IMR-90 (cell line): ENCODE measurements around the gene GPRASP2. TPM values are rescaled to one million over a fixed set of nuclear protein-coding genes. Genes with fewer than 3 reads are reported as not detected.

ENCODE experiments used
- ATAC-seq: fragments of 200-7000 bp; cut with Tn5 transposase; 2 replicates; pipeline ENCODE4 v1.9.1; 2020; ENCODE audit warnings: low read depth, mild to moderate bottlenecking, moderate library complexity
- BruUV-seq: library from RNA; stranded (reverse); fragments of 400-500 nt; replicated peaks from 2 replicates; lab custom pipeline; 2021; lab: Mats Ljungman, UMichigan
- CTCF ChIA-PET: fragments of 300-600 bp; formaldehyde crosslinking; extraction: SDS; loops from one replicate; lab custom pipeline; 2021; ENCODE audit warnings: antibody characterized with exemption; lab: Yijun Ruan, JAX
- POLR2A ChIA-PET: fragments of 300-600 bp; sonication (Branson Sonifier 250); formaldehyde crosslinking; loops from one replicate; lab custom pipeline; 2022; ENCODE audit warnings: antibody characterized with exemption; ENCODE audit not compliant: unreplicated experiment; lab: Charles Lee
- DNase-seq: peaks from one replicate; pipeline ENCODE4 v3.0.0; 2013
- H2AFZ ChIP-seq: replicated peaks from 2 replicates; pipeline ENCODE3; 2013; ENCODE audit warnings: low read length, mild to moderate bottlenecking; ENCODE audit not compliant: poor library complexity
- H2AK5ac ChIP-seq: 2 replicates; pipeline ENCODE4 v1.6.1; 2013; ENCODE audit warnings: low read depth, low read length, inconsistent platforms
- H2AK9ac ChIP-seq: replicated peaks from 2 replicates; pipeline ENCODE3; 2013; ENCODE audit warnings: mild to moderate bottlenecking, low read depth, low read length, moderate library complexity; ENCODE audit not compliant: poor library complexity
- H2BK120ac ChIP-seq: 2 replicates; pipeline ENCODE4 v1.6.1; 2013; ENCODE audit warnings: low read depth, low read length, inconsistent platforms
- H2BK15ac ChIP-seq: 3 replicates; pipeline ENCODE4 v1.6.1; 2013; ENCODE audit warnings: low read depth, low read length, inconsistent platforms
- H2BK20ac ChIP-seq: 2 replicates; pipeline ENCODE4 v1.6.1; 2013; ENCODE audit warnings: low read depth, mild to moderate bottlenecking, inconsistent platforms, low read length, moderate library complexity
- H2BK5ac ChIP-seq: 2 replicates; pipeline ENCODE4 v1.6.1; 2013; ENCODE audit warnings: mild to moderate bottlenecking, low read depth, low read length, inconsistent platforms; ENCODE audit not compliant: poor library complexity, severe bottlenecking
- H3K14ac ChIP-seq: replicated peaks from 2 replicates; pipeline ENCODE4 v1.6.1; 2013; ENCODE audit warnings: low read depth, low read length, inconsistent platforms
- H3K18ac ChIP-seq: 2 replicates; pipeline ENCODE4 v1.6.1; 2013; ENCODE audit warnings: low read depth, low read length, control low read depth
- H3K23ac ChIP-seq: 2 replicates; pipeline ENCODE4 v1.6.1; 2013; ENCODE audit warnings: low read depth, low read length, inconsistent platforms
- H3K27ac ChIP-seq: 2 replicates; pipeline ENCODE4 v1.5.1; 2013; ENCODE audit warnings: mild to moderate bottlenecking, control low read depth, low read length; ENCODE audit not compliant: insufficient read depth
- H3K27me3 ChIP-seq: 2 replicates; pipeline ENCODE4 v1.6.1; 2013; ENCODE audit warnings: low read length; ENCODE audit not compliant: control insufficient read depth, insufficient read depth
- H3K36me3 ChIP-seq: 2 replicates; pipeline ENCODE4 v1.6.1; 2013; ENCODE audit warnings: low read length, mixed read lengths; ENCODE audit not compliant: control insufficient read depth, insufficient read depth
- H3K4ac ChIP-seq: 2 replicates; pipeline ENCODE4 v1.6.1; 2013; ENCODE audit warnings: low read depth, low read length, inconsistent platforms
- H3K4me1 ChIP-seq: 2 replicates; pipeline ENCODE4 v1.6.1; 2013; ENCODE audit warnings: low read length, mixed read lengths; ENCODE audit not compliant: control insufficient read depth, insufficient read depth
- H3K4me2 ChIP-seq: 2 replicates; pipeline ENCODE4 v1.6.1; 2013; ENCODE audit warnings: low read depth, mild to moderate bottlenecking, control low read depth, low read length, moderate library complexity
- H3K4me3 ChIP-seq: 2 replicates; pipeline ENCODE4 v1.5.1; 2013; ENCODE audit warnings: low read depth, mild to moderate bottlenecking, control low read depth, low read length, moderate library complexity; ENCODE audit not compliant: insufficient read depth
- H3K56ac ChIP-seq: 2 replicates; pipeline ENCODE4 v1.6.1; 2013; ENCODE audit warnings: low read length, inconsistent platforms; ENCODE audit not compliant: insufficient read depth; ENCODE audit errors: extremely low read depth
- H3K79me1 ChIP-seq, 2 experiments: 2 replicates each; pipeline ENCODE4 v1.6.1; 2013; ENCODE audit warnings: low read length in 2 of 2, inconsistent platforms in 1 of 2, low read depth in 1 of 2
- H3K9ac ChIP-seq: 2 replicates; pipeline ENCODE4 v1.6.1; 2013; ENCODE audit warnings: low read depth, low read length, control low read depth
- H3K9me1 ChIP-seq: 2 replicates; pipeline ENCODE4 v1.6.1; 2013; ENCODE audit warnings: low read length, inconsistent platforms; ENCODE audit not compliant: insufficient read depth
- H3K9me3 ChIP-seq: 2 replicates; pipeline ENCODE4 v1.6.1; 2013; ENCODE audit warnings: low read length; ENCODE audit not compliant: control insufficient read depth, insufficient read depth
- H4K20me1 ChIP-seq: 2 replicates; pipeline ENCODE4 v1.6.1; 2013; ENCODE audit warnings: low read length, inconsistent platforms; ENCODE audit not compliant: insufficient read depth
- H4K5ac ChIP-seq: 2 replicates; pipeline ENCODE4 v1.6.1; 2013; ENCODE audit warnings: mild to moderate bottlenecking, low read depth, low read length, control low read depth
- H4K8ac ChIP-seq, 2 experiments: 2 replicates each; pipeline ENCODE4 v1.6.1; 2013; ENCODE audit warnings: low read depth in 2 of 2, low read length in 2 of 2, control low read depth in 1 of 2, inconsistent platforms in 1 of 2
- H4K91ac ChIP-seq: 2 replicates; pipeline ENCODE4 v1.6.1; 2013; ENCODE audit warnings: low read depth, low read length, inconsistent platforms; ENCODE audit not compliant: insufficient read depth
- BHLHE40 ChIP-seq: fragments of 150-350 bp; IDR thresholded peaks from 2 replicates; pipeline ENCODE4 v1.6.1; 2016; ENCODE audit warnings: mild to moderate bottlenecking, low read depth, low read length
- CEBPB ChIP-seq: IDR thresholded peaks from 2 replicates; pipeline ENCODE4 v1.6.1; 2012; ENCODE audit warnings: low read depth, low read length, improper control_type of control experiment
- CTCF ChIP-seq: conservative IDR thresholded peaks from 2 replicates; pipeline ENCODE4 v1.5.1; 2012; ENCODE audit warnings: mild to moderate bottlenecking, low read depth, low read length, improper control_type of control experiment
- ELK1 ChIP-seq: fragments of 150-350 bp; IDR thresholded peaks from 2 replicates; pipeline ENCODE4 v1.6.1; 2016; ENCODE audit warnings: low read depth, mild to moderate bottlenecking, low read length, moderate library complexity, borderline replicate concordance
- MAFK ChIP-seq: IDR thresholded peaks from 2 replicates; pipeline ENCODE4 v1.6.1; 2012; ENCODE audit warnings: low read depth, low read length, improper control_type of control experiment
- MAZ ChIP-seq: IDR thresholded peaks from 2 replicates; pipeline ENCODE4 v1.6.1; 2012; ENCODE audit warnings: low read depth, mild to moderate bottlenecking, low read length, improper control_type of control experiment, moderate library complexity, borderline replicate concordance
- MXI1 ChIP-seq: IDR thresholded peaks from 2 replicates; pipeline ENCODE4 v1.6.1; 2012; ENCODE audit warnings: low read depth, mild to moderate bottlenecking, low read length, moderate library complexity, borderline replicate concordance
- NFE2L2 ChIP-seq: fragments of 150-350 bp; IDR thresholded peaks from 2 replicates; pipeline ENCODE4 v1.6.1; 2016; ENCODE audit warnings: low read depth, mild to moderate bottlenecking, low read length
- POLR2A ChIP-seq: IDR thresholded peaks from 2 replicates; pipeline ENCODE4 v1.6.1; 2012; ENCODE audit warnings: mild to moderate bottlenecking, low read depth, low read length
- RAD21 ChIP-seq: IDR thresholded peaks from 2 replicates; pipeline ENCODE4 v1.6.1; 2012; ENCODE audit warnings: low read length, improper control_type of control experiment
- RCOR1 ChIP-seq: IDR thresholded peaks from 2 replicates; pipeline ENCODE4 v1.6.1; 2012; ENCODE audit warnings: mild to moderate bottlenecking, low read length, improper control_type of control experiment; ENCODE audit not compliant: insufficient replicate concordance
- RFX5 ChIP-seq: IDR thresholded peaks from 2 replicates; pipeline ENCODE4 v1.8.0; 2012; ENCODE audit warnings: low read depth, mild to moderate bottlenecking, low read length, moderate library complexity
- USF2 ChIP-seq: fragments of 150-350 bp; IDR thresholded peaks from 2 replicates; pipeline ENCODE4 v1.6.1; 2017; ENCODE audit warnings: mild to moderate bottlenecking, antibody characterized with exemption, low read length, low read depth
- WGBS, 2 experiments: methylation state at CpG; one replicate each; pipeline versions ENCODE4 v1.1.5 to v1.1.7; 2013; ENCODE audit warnings: missing lambda C conversion rate in 2 of 2; ENCODE audit not compliant: insufficient read length in 1 of 2; ENCODE audit errors: extremely low coverage in 2 of 2; 5-methylcytosine and 5-hydroxymethylcytosine counted together
- dilution Hi-C: fragments of 300-500 bp; cut with HindIII; formaldehyde crosslinking; loops from one replicate; pipeline ENCODE4 v1.14.3; 2018; ENCODE audit warnings: low sequenced_read_pairs; ENCODE audit not compliant: unreplicated experiment
- in situ Hi-C: fragments of 300-500 bp; cut with MboI; formaldehyde crosslinking; loops from 3 replicates; pipeline ENCODE4 v1.14.3; 2019; ENCODE audit warnings: low sequenced_read_pairs, inconsistent platforms, mixed read lengths
- intact Hi-C: fragments of 100-400 bp; cut with micrococcal nuclease; formaldehyde crosslinking; loops from 2 replicates; pipeline ENCODE4 v1.10.0; 2022
- polyA plus RNA-seq, 3 experiments: library from polyadenylated mRNA; depleted of rRNA; stranded (reverse); fragments of >200 nt; gene quantifications; 2 replicates each; pipeline ENCODE4 v1.2.3, GENCODE V29; 2012; ENCODE audit warnings: low replicate concordance in 1 of 3
- total RNA-seq: library from RNA; depleted of rRNA; stranded (reverse); fragments of >200 nt; gene quantifications from 2 replicates; pipeline ENCODE4 v1.2.3, GENCODE V29; 2012

GPRASP2 gene
- total and polyA plus RNA-seq, 2 of the 4 experiments (the other 2 are of a cell fraction), result 9.4 to 24.7 TPM

GRCh38 chrX:102727761-102728160, 15.5 kb downstream of the GPRASP2 start:
- TF ChIP-seq MAFK (no peak), CEBPB (no peak), MXI1 (no peak), RAD21 (no peak), NFE2L2 (no peak), RCOR1 (no peak), POLR2A (no peak), ELK1 (no peak), CTCF (no peak), RFX5 (no peak), USF2 (no peak), MAZ (no peak), BHLHE40 (no peak)
- intact Hi-C loops, result no loop called here
- in situ Hi-C loops, result no loop called here
- H4K91ac ChIP-seq, result no peak overlapping the region
- no peak overlapping the region for H3K23ac ChIP-seq
- no peak overlapping the region for H4K8ac ChIP-seq
- H3K4ac ChIP-seq, result no peak overlapping the region
- H3K14ac ChIP-seq, result no peak overlapping the region
- H3K56ac ChIP-seq, result no peak overlapping the region
- H3K27ac ChIP-seq, result no peak overlapping the region
- H2AK9ac ChIP-seq, result no peak overlapping the region
- no peaks in the 10 kb centered on the region for H3K9me1 ChIP-seq
- H3K4me2 ChIP-seq, result no peak overlapping the region
- no peak overlapping the region for H3K4me3 ChIP-seq
- peaks cover 2% of the 10 kb centered on the region; the same call in 1 of the 2 replicates for H3K27me3 ChIP-seq
- no peak overlapping the region for H2BK20ac ChIP-seq
- CTCF ChIA-PET, result no interaction called here
- no CpG with 5 or more reads among the region's 1 CpG for WGBS, 2 experiments
- H2BK120ac ChIP-seq, result no peak overlapping the region
- BruUV-seq, result no TSS peak
- H3K9me3 ChIP-seq, result no peaks in the 10 kb centered on the region
- no peaks in the 10 kb centered on the region for H3K4me1 ChIP-seq
- H3K9ac ChIP-seq, result no peak overlapping the region
- no peaks in the 10 kb centered on the region for H4K20me1 ChIP-seq
- dilution Hi-C loops, result no loop called here
- H2AFZ ChIP-seq, result no peak overlapping the region
- H3K79me1 ChIP-seq, result no peaks in the 10 kb centered on the region
- POLR2A ChIA-PET, result no interaction called here
- no peak overlapping the region for H3K18ac ChIP-seq
- DNase-seq (no peak), ATAC-seq (no peak)
- no peak overlapping the region for H2BK15ac ChIP-seq
- H3K36me3 ChIP-seq, result no peaks in the 10 kb centered on the region
- H2BK5ac ChIP-seq, result no peak overlapping the region
- no peak overlapping the region for H4K5ac ChIP-seq
- no peak overlapping the region for H2AK5ac ChIP-seq
